GM18867 (cell line): Measurements from ENCODE around the gene KDM4B.
"Not testable (repeated sequence)": the region's sequence is repeated elsewhere in the genome, so short reads cannot be mapped to it uniquely, and the experiment has no call there.

Source experiments
- ATAC-seq: cut with Tn5 transposase; IDR thresholded peaks from one replicate; pipeline ENCODE4 v1.9.1; 2021; ENCODE audit warnings: mild to moderate bottlenecking, moderate library complexity; ENCODE audit not compliant: unreplicated experiment

Gene KDM4B

GRCh38 chr19:4967738-4968461 lies 1.0 kb upstream of the KDM4B start:
- ATAC-seq = no peak

GRCh38 chr19:4969292-4969771 lies 419 bp downstream of the KDM4B start:
- no peak for ATAC-seq

- no peak for ATAC-seq
Measured at GRCh38 chr19:4969772-4970531, 1.0 kb downstream of the KDM4B start.

GRCh38 chr19:4970558-4971423 lies 1.9 kb downstream of the KDM4B start:
- ATAC-seq = no peak

GRCh38 chr19:4971424-4971793 lies 2.5 kb downstream of the KDM4B start:
- ATAC-seq = no peak

- no peak for ATAC-seq
Measured at GRCh38 chr19:4971816-4972495, 3.0 kb downstream of the KDM4B start.

- ATAC-seq = no peak
Measured at GRCh38 chr19:4972509-4973230, 3.8 kb downstream of the KDM4B start.

- no peak for ATAC-seq
Measured at GRCh38 chr19:4974880-4975469, 6.1 kb downstream of the KDM4B start.

GRCh38 chr19:4975601-4976000 lies 6.7 kb downstream of the KDM4B start:
- not testable (repeated sequence) for ATAC-seq

- no peak for ATAC-seq
Measured at GRCh38 chr19:4976401-4977298, 7.7 kb downstream of the KDM4B start.

GRCh38 chr19:4977299-4978174 lies 8.6 kb downstream of the KDM4B start:
- no peak for ATAC-seq

GRCh38 chr19:4979211-4979807 lies 10.4 kb downstream of the KDM4B start:
- no peak for ATAC-seq

- no peak for ATAC-seq
Measured at GRCh38 chr19:4980067-4980466, 11.2 kb downstream of the KDM4B start.

- ATAC-seq = no peak
Measured at GRCh38 chr19:4980838-4981680, 12.1 kb downstream of the KDM4B start.

GRCh38 chr19:4981681-4981958 lies 12.7 kb downstream of the KDM4B start:
- no peak for ATAC-seq

GRCh38 chr19:4983346-4984105 lies 14.6 kb downstream of the KDM4B start:
- ATAC-seq = no peak
